Neural progenitor cell (in vitro differentiated cells): ENCODE results near the gene INO80C. TPM values are rescaled to one million over a fixed set of nuclear protein-coding genes. Genes with fewer than 3 reads are reported as not detected.

Source experiments
- DNase-seq: peaks from one replicate; pipeline ENCODE4 v3.0.0-alpha.2; 2016; ENCODE audit warnings: low spot score
- H2AFZ ChIP-seq: fragments of 200-600 bp; sonication (generic); replicated peaks from 2 replicates; pipeline ENCODE4 v1.6.1; 2016; ENCODE audit warnings: antibody characterized with exemption
- H3F3A ChIP-seq: fragments of 200-600 bp; sonication (generic); 2 replicates; pipeline ENCODE4 v1.6.1; 2016; ENCODE audit warnings: antibody characterized with exemption, low read depth
- H3K27ac ChIP-seq: fragments of 200-600 bp; sonication (generic); 2 replicates; pipeline ENCODE4 v1.5.1; 2016; ENCODE audit warnings: mild to moderate bottlenecking
- H3K27me3 ChIP-seq: fragments of 200-600 bp; sonication (generic); 2 replicates; pipeline ENCODE4 v1.6.1; 2016; ENCODE audit warnings: mild to moderate bottlenecking, moderate library complexity
- H3K36me3 ChIP-seq: fragments of 200-600 bp; sonication (generic); 2 replicates; pipeline ENCODE4 v1.5.1; 2016
- H3K4me1 ChIP-seq: fragments of 200-600 bp; sonication (generic); 2 replicates; pipeline ENCODE4 v1.6.1; 2016; ENCODE audit warnings: mixed run types
- H3K4me2 ChIP-seq: fragments of 200-600 bp; sonication (generic); 2 replicates; pipeline ENCODE4 v1.6.1; 2016
- H3K4me3 ChIP-seq: fragments of 200-600 bp; sonication (generic); 2 replicates; pipeline ENCODE4 v1.5.1; 2016
- H3K79me2 ChIP-seq: fragments of 200-600 bp; sonication (generic); 2 replicates; pipeline ENCODE4 v1.6.1; 2016; ENCODE audit warnings: low read depth
- H3K9ac ChIP-seq: fragments of 200-600 bp; sonication (generic); 2 replicates; pipeline ENCODE4 v1.6.1; 2016
- H3K9me3 ChIP-seq: fragments of 200-600 bp; sonication (generic); 2 replicates; pipeline ENCODE4 v1.5.1; 2016; ENCODE audit warnings: low read depth
- H4K20me1 ChIP-seq: fragments of 200-600 bp; sonication (generic); 2 replicates; pipeline ENCODE4 v1.6.1; 2016; ENCODE audit warnings: low read depth
- H3K27ac Mint-ChIP-seq: 3 replicates; pipeline ENCODE4 v1.8.0; 2021; ENCODE audit warnings: mixed read lengths
- H3K27me3 Mint-ChIP-seq: 2 replicates; pipeline ENCODE4 v1.8.0; 2022; ENCODE audit warnings: low read depth, mild to moderate bottlenecking, inconsistent platforms, moderate library complexity, mixed read lengths; ENCODE audit not compliant: insufficient read depth
- H3K36me3 Mint-ChIP-seq: 3 replicates; pipeline ENCODE4 v1.8.0; 2021; ENCODE audit warnings: mixed read lengths
- H3K4me1 Mint-ChIP-seq: 3 replicates; pipeline ENCODE4 v1.8.0; 2021; ENCODE audit warnings: mixed read lengths
- H3K4me3 Mint-ChIP-seq: 3 replicates; pipeline ENCODE4 v1.8.0; 2021; ENCODE audit warnings: mild to moderate bottlenecking, moderate library complexity, mixed read lengths
- H3K9me3 Mint-ChIP-seq: 3 replicates; pipeline ENCODE4 v1.8.0; 2020; ENCODE audit warnings: mixed read lengths
- CTCF ChIP-seq: fragments of 200-600 bp; sonication (generic); IDR thresholded peaks from 2 replicates; pipeline ENCODE4 v1.5.1; 2017; ENCODE audit warnings: antibody characterized with exemption, mild to moderate bottlenecking
- EZH2 ChIP-seq: fragments of 200-600 bp; sonication (generic); IDR thresholded peaks from 2 replicates; pipeline ENCODE4 v1.6.1; 2017; ENCODE audit warnings: antibody characterized with exemption, mild to moderate bottlenecking, moderate library complexity
- EZH2phosphoT487 ChIP-seq: fragments of 200-600 bp; sonication (generic); IDR thresholded peaks from 2 replicates; pipeline ENCODE4 v1.6.1; 2017; ENCODE audit warnings: antibody characterized with exemption
- total RNA-seq: library from RNA; depleted of rRNA; stranded (reverse); fragments of >200 nt; gene quantifications from 2 replicates; pipeline ENCODE4 v1.2.3, GENCODE V29; 2015; ENCODE audit warnings: low replicate concordance

Gene INO80C
- total RNA-seq, 1 donor from 2014 or later: 13.2 TPM

DNA sequence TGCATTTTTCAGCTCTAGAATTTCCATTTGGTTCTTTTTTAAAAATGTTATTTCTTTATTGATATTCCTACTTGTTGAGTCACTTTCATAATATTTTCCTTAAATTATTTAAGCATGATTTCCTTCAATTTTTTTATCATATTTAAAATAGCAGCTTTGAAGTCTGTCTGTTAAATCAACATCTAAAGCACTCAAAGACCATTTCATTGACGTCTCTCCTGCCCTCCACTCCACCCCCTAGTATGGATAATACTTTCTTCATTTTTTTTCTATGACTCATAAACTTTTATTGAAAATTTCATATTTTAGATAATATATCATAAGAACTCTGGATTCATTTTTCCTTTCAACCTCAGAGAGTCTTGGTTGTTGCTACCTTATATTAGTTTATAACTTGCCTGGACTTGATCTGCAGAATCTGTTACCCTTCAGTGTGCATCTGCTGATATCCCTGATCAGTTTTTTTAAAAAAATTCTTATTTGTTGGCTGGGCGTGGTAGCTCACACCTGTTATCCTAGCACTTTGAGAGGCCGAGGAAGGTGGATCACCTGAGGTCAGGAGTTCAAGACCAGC is 61.6 kb downstream of the INO80C start:
- Mint-ChIP-seq H3K27me3 (no peaks in the 10 kb centered on the region), H3K27ac (no peak overlapping the region), H3K4me3 (no peak overlapping the region), H3K9me3 (no peaks in the 10 kb centered on the region), H3K4me1 (peaks cover 8% of the 10 kb centered on the region), H3K36me3 (no peaks in the 10 kb centered on the region)
- Histone ChIP-seq H3K4me3 (no peak overlapping the region), H3K4me1 (no peaks in the 10 kb centered on the region), H3K79me2 (no peaks in the 10 kb centered on the region), H3F3A (no peaks in the 10 kb centered on the region), H3K9ac (no peak overlapping the region), H3K36me3 (no peaks in the 10 kb centered on the region), H2AFZ (no peak overlapping the region), H3K9me3 (no peaks in the 10 kb centered on the region), H4K20me1 (no peaks in the 10 kb centered on the region), H3K4me2 (no peak overlapping the region), H3K27me3 (no peaks in the 10 kb centered on the region), H3K27ac (no peak overlapping the region)
- no peak for DNase-seq
- TF ChIP-seq EZH2: no peak
- TF ChIP-seq CTCF: no peak
- TF ChIP-seq EZH2phosphoT487: no peak

- no peaks in the 10 kb centered on the region for H3F3A ChIP-seq
- Mint-ChIP-seq H3K27ac (no peak overlapping the region), H3K36me3 (no peaks in the 10 kb centered on the region), H3K4me1 (peaks cover 8% of the 10 kb centered on the region), H3K9me3 (no peaks in the 10 kb centered on the region), H3K4me3 (no peak overlapping the region), H3K27me3 (no peaks in the 10 kb centered on the region)
- H3K27me3 ChIP-seq: no peaks in the 10 kb centered on the region
- no peak overlapping the region for H3K4me2 ChIP-seq
- H2AFZ ChIP-seq: no peak overlapping the region
- no peak overlapping the region for H3K27ac ChIP-seq
- no peaks in the 10 kb centered on the region for H3K4me1 ChIP-seq
- H3K79me2 ChIP-seq: no peaks in the 10 kb centered on the region
- TF ChIP-seq EZH2 (no peak), CTCF (no peak), EZH2phosphoT487 (no peak)
- no peak overlapping the region for H3K4me3 ChIP-seq
- H3K9me3 ChIP-seq: no peaks in the 10 kb centered on the region
- no peak overlapping the region for H3K9ac ChIP-seq
- no peaks in the 10 kb centered on the region for H4K20me1 ChIP-seq
- no peaks in the 10 kb centered on the region for H3K36me3 ChIP-seq
- DNase-seq: no peak
Measured at GRCh38 chr18:35435401-35435800, 62.4 kb downstream of the INO80C start.

DNA sequence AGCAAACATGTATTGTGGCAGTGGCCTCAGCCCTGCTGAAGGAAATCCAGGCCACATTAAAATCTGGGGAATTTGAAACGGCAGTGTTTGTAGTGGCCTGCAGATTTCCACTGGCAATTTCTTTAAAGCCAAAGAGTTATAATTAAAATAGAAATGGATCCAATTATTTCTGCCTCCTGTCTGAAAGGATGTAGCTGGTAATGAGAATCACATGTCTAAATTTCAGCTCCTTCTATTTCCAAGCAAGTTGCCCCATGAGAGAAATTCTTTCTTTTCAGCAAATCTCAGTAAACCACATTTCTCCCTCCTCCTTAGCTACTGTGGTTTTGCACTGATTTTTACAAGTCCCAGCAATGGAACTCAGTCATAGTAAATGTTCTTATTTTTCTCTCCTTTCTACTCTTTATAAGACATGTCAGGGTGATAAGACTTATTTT is 65.2 kb downstream of the INO80C start:
- H3K9me3 Mint-ChIP-seq: no peaks in the 10 kb centered on the region
- Histone ChIP-seq H3K4me2 (no peak overlapping the region), H3K9ac (no peak overlapping the region), H3K9me3 (no peaks in the 10 kb centered on the region), H3F3A (no peaks in the 10 kb centered on the region), H3K27ac (no peak overlapping the region), H3K36me3 (no peaks in the 10 kb centered on the region), H3K79me2 (no peaks in the 10 kb centered on the region), H3K4me3 (no peak overlapping the region), H2AFZ (no peak overlapping the region), H3K27me3 (no peaks in the 10 kb centered on the region), H4K20me1 (no peaks in the 10 kb centered on the region), H3K4me1 (no peaks in the 10 kb centered on the region)
- no peak for TF ChIP-seq EZH2phosphoT487
- no peak for TF ChIP-seq CTCF
- TF ChIP-seq EZH2: no peak
- H3K4me1 Mint-ChIP-seq: no peaks in the 10 kb centered on the region
- H3K27ac Mint-ChIP-seq: no peak overlapping the region
- H3K27me3 Mint-ChIP-seq: no peaks in the 10 kb centered on the region
- no peak for DNase-seq
- no peaks in the 10 kb centered on the region for H3K36me3 Mint-ChIP-seq
- no peak overlapping the region for H3K4me3 Mint-ChIP-seq
